Measurements from ENCODE around the gene GASK1A.
"Not testable (repeated sequence)": the region's sequence is repeated elsewhere in the genome, so short reads cannot be mapped to it uniquely, and the experiment has no call there.

GASK1A gene

GRCh38 chr3:43032646-43033628 is 53.8 kb downstream of the GASK1A start:
- FAIRE-seq, result no peak

DNA sequence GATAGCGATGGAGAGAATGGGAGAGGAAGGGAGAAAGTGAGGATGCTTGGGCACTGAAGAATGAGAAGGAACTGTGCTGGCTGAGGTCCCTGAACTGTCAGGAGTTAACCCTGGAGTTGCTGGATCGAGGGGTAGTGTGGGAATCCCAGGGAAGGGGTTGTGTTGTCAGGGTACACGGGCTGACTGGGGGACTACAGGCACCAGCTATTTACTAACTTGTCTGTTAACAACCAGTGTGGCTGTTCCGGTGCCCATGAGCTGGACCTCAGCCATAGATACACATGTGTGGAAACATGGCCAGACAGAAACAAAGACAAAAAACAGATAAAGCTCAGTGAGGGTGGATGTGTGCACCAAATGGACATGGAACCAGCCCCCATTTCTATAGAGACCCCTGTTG is 55.1 kb downstream of the GASK1A start:
- FAIRE-seq, result no peak

DNA sequence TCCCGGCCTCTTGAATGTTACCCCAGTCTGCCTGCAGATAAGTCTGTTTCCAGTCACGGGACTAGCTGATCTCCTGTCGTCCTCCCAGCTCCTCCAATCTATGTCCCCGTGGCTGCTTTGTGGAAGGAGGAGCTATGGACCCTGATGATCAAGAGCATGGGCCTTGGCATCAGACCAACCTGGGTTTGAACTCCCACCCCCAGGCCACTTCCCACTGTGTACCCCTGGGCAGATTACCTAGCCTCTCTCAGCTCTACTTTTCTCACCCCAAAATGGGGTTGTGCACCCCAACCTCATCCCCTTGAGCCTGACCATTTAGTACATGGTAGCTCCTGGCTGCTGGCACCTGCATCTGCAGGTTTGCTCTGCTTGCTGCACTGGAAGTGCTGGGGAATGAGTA is 55.8 kb downstream of the GASK1A start:
- no peak for FAIRE-seq

DNA sequence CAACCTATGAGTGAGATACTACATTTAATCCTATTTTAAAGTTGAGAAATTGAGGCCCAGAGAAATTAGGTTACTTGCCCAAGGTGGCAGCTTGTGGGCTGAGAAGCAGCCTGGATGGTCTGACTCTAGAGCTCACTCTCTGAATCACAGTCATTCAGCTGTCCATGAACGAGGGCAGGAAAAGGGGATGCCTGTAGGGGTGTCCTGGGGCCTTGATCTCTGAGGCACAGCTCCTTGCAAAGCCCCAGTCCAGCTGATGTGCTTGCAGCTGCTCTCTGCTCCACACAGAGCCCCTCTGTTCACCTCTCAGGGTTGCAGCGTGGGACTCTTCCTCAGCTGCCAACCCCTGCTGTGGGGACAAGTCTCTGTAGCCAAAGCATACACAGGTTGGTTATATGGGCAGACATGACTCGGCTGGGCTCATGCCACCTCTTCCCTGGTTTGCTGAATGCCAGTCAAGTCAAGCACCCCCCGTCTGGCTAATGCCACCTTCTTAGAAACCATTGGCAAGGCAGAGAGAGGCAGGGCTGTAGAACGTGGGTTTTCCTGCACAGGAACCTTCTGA is 56.8 kb downstream of the GASK1A start:
- FAIRE-seq, result no peak

- FAIRE-seq, result no peak
Measured at GRCh38 chr3:43036621-43037423, 57.7 kb downstream of the GASK1A start.

GRCh38 chr3:43038010-43038409 is 58.9 kb downstream of the GASK1A start:
- no peak for FAIRE-seq

GRCh38 chr3:43041517-43041916 is 62.4 kb downstream of the GASK1A start:
- no peak for FAIRE-seq

GRCh38 chr3:43043071-43043766 is 64.1 kb downstream of the GASK1A start:
- no peak for FAIRE-seq

DNA sequence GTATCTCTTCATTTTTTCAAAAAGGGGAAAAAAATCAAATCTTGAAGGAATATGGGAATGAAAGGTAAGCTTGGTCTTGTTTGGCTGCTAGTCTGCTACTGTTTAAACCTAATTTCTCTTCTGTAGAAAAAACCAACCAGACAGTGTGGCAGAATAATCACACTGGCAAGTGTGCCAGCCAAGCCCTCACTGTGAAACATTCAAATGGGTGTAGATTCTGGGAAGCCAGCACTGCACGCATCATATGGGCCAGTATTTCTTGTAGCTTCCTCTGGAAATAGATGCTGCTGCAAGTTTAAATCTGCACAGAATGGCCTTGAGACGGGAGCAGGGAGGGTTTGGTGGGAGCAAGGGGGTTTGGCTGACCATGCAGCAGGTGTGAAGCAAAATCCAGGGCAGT is 64.7 kb downstream of the GASK1A start:
- FAIRE-seq, result no peak

- FAIRE-seq, result not testable (repeated sequence)
Measured at GRCh38 chr3:43045079-43045478, 66.0 kb downstream of the GASK1A start.

DNA sequence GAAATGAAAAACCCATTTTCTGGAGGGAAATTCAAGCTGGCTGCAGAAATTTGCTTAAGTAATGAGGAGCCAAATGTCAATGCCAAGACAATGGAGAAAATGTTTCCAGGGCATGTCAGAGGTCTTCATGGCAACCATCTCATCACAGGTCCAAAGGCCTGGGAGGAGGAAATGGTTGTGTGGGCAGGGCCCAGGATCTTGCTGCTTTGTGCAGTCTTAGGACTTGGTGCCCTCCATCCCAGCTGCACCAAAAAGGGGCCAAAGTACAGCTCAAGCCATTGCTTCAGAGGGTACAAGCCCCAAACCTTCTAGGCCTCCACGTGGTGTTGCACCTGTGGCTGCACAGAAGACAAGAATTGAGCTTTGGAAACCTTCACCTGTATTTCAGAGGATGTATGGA is 67.5 kb downstream of the GASK1A start:
- FAIRE-seq, result no peak

- FAIRE-seq, result no peak
Measured at GRCh38 chr3:43048470-43048869, 69.4 kb downstream of the GASK1A start.

GRCh38 chr3:43053291-43053690 is 74.2 kb downstream of the GASK1A start:
- FAIRE-seq, result no peak

- FAIRE-seq, result no peak
Measured at GRCh38 chr3:43054754-43055153, 75.6 kb downstream of the GASK1A start.

GRCh38 chr3:43055393-43055792 is 76.3 kb downstream of the GASK1A start:
- no peak for FAIRE-seq

- no peak for FAIRE-seq
Measured at GRCh38 chr3:43055806-43056770, 77.0 kb downstream of the GASK1A start.

DNA sequence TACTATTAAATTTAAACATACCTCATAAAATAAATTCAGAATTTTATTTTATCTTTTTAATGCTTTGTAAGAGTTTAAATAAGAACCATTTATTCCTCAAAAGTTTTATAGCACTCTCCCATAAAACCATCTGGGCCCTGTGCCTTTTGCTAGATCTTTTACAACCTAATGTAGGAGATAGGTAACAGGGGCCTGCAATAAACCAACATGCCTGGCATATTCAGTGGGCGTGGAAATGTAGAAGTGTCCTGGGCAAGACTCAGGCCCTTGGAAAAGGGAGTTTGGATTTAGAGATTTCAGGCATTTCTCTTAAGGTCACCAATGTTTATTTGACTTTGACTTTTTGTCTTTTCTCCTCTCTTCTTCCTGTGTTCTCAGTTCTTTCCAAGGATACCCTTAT is 80.3 kb downstream of the GASK1A start:
- no peak for FAIRE-seq

GRCh38 chr3:43061101-43061895 is 82.2 kb downstream of the GASK1A start:
- no peak for FAIRE-seq

- no peak for FAIRE-seq
Measured at GRCh38 chr3:43062040-43062563, 83.0 kb downstream of the GASK1A start.

GRCh38 chr3:43062564-43063040 is 83.5 kb downstream of the GASK1A start:
- FAIRE-seq, result no peak

Data from colon (tissue), 2 donors.